ENCODE results near the gene C16orf95.

The C16orf95 gene

DNA sequence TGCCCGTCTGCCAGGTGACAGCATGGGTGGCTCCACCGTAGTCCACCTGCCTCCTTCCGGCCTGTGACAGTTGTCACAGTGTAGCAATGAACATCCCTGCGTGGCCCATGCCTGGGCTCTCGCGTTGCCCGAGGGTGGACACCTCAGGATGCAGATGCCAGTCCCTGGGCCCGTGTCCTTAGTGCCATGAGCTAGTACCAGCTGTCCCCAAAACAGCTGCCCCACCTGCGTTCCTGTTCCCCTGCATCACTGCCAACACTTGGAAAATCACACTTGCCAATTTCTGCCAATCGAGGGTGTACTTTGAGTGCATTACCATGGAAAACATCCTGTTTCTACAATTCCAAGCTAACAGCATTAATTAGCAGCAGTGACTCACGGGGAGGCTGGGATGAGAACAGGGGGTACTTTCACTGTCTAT is 9.0 kb upstream of the C16orf95 start:
- H3K27me3 Mint-ChIP-seq (ENCODE audit: low read depth): no peaks in the 10 kb centered on the region
- H3K36me3 Mint-ChIP-seq (ENCODE audit: low read depth): peaks cover 10% of the 10 kb centered on the region
- no peak overlapping the region for H3K27ac Mint-ChIP-seq
- TF ChIP-seq CTCF (IDR thresholded peaks at IDR 0.05; ENCODE audit: unreplicated experiment in 3 of 3): no peak
- H3K4me1 Mint-ChIP-seq: no peaks in the 10 kb centered on the region
- no peak overlapping the region for H3K4me3 Mint-ChIP-seq
- no peaks in the 10 kb centered on the region for H3K9me3 Mint-ChIP-seq

DNA sequence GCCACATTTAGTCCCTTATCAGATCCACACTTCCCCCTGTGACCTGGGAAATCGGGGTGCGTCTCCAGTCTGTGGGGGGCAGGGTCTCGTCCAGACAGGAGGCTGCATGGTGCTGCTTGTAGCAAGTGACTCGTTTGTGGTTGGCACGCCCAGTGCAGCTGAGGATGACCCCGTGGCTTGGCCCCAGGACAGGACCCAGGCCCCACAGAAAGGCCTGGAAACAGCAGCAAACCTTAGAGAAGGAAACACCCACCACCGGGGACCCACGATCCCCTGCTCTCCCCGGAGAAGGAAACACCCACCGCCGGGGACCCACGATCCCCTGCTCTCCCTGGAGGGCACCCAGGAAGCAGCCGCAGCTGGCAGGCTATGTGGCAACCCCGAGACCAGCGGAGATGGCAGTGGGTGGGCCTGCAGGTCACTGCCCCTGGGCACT is 8.2 kb upstream of the C16orf95 start:
- TF ChIP-seq CTCF (IDR thresholded peaks at IDR 0.05; ENCODE audit: unreplicated experiment in 3 of 3): no peak
- H3K36me3 Mint-ChIP-seq (ENCODE audit: low read depth): peaks cover 3% of the 10 kb centered on the region
- H3K4me3 Mint-ChIP-seq: no peak overlapping the region
- H3K27ac Mint-ChIP-seq: no peak overlapping the region
- H3K9me3 Mint-ChIP-seq: no peaks in the 10 kb centered on the region
- H3K4me1 Mint-ChIP-seq: no peaks in the 10 kb centered on the region
- H3K27me3 Mint-ChIP-seq (ENCODE audit: low read depth): no peaks in the 10 kb centered on the region

DNA sequence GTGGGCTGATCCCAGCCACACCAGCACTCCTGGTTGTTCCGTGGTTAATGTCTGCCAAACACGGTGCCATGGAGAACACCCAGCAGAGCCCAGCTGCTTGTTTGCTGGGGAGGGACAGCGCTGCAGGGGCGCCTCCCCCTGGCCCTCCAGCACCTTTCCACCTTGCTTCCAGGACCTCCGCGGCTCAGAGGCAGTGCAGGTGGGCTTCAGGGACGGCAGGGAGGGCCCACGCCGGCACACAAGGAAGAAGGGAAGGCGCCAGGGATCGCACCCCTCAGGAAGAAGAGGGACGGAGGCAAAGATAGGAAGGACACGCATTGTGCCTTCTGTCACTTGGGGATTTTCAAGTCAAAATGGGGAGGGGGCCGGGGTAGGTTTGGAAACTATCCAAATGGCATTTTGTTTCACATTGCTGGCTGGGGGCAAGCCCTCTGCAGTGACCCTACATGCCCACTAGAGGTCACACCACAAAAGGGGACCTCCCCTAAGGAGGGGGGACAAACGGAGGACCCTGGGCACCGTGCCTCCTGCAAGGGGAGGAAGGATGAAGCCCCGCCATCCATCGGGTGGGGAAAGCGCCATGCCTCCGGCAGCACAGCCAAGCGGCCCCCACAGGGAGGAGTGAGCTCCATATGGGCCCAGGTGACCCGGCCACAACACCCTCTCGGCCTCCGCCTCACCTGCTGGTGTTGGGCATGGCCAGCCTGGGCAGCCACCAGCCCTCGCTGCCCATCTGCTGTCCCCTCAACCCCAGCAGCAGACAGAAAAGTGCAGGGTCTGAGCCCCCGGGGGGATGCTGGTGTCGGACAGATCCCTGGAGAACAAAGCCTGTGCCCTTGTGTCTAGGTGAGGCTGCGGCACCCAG is 7.5 kb upstream of the C16orf95 start:
- peak; percentile 71 to 83 (median 73) for TF ChIP-seq CTCF (IDR thresholded peaks at IDR 0.05; ENCODE audit: unreplicated experiment in 3 of 3)

DNA sequence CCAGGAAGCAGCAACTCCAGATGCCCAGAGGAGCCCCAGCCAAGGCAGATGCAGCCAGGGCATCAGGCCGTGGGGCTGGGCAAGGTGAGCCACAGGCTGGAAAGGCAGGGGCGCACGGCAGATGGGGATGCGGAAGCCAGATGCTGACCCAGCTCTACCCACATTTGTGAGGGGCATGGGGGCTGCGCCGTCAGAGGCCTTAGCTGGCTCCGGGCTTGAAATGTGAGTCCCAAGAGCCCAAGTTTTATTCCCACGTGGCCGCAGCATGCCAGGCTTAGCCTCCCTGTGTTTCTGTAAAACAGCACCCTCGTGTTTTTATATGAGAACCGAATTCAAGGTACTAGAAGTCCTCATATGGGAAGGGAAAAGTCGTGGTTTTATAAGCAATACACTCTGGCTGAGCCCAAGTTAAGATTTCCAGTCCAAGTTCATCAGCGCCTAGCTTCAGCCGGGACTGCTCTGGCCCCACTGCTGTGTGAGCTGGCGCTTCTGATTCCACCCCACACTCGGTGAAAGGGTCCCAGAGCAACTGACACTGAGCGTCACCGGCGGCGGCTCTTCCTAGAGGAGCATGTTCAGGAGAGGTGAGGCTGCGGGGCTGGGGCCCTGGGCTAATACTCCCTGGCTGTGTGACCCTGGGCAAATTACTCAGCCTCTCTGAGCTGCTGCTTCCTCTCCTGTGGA is 6.7 kb upstream of the C16orf95 start:
- no peaks in the 10 kb centered on the region for H3K36me3 Mint-ChIP-seq (ENCODE audit: low read depth)
- no peaks in the 10 kb centered on the region for H3K4me1 Mint-ChIP-seq
- H3K9me3 Mint-ChIP-seq: no peaks in the 10 kb centered on the region
- H3K27me3 Mint-ChIP-seq (ENCODE audit: low read depth): no peaks in the 10 kb centered on the region
- no peak overlapping the region for H3K4me3 Mint-ChIP-seq
- H3K27ac Mint-ChIP-seq: no peak overlapping the region
- no peak for TF ChIP-seq CTCF (IDR thresholded peaks at IDR 0.05; ENCODE audit: unreplicated experiment in 3 of 3)

More for the DNA sequence above, 7.5 kb upstream of the C16orf95 start:
- no peaks in the 10 kb centered on the region for H3K27me3 Mint-ChIP-seq (ENCODE audit: low read depth)
- H3K9me3 Mint-ChIP-seq: no peaks in the 10 kb centered on the region
- H3K4me1 Mint-ChIP-seq: no peaks in the 10 kb centered on the region
- no peaks in the 10 kb centered on the region for H3K36me3 Mint-ChIP-seq (ENCODE audit: low read depth)
- H3K4me3 Mint-ChIP-seq: no peak overlapping the region
- no peak overlapping the region for H3K27ac Mint-ChIP-seq

GRCh38 chr16:87322833-87323726 is 5.9 kb upstream of the C16orf95 start:
- Mint-ChIP-seq H3K4me3 (no peak overlapping the region), H3K9me3 (no peaks in the 10 kb centered on the region), H3K36me3 (ENCODE audit: low read depth) (no peaks in the 10 kb centered on the region), H3K4me1 (peaks cover 7% of the 10 kb centered on the region), H3K27me3 (ENCODE audit: low read depth) (no peaks in the 10 kb centered on the region), H3K27ac (no peak overlapping the region)
- TF ChIP-seq CTCF (IDR thresholded peaks at IDR 0.05; ENCODE audit: unreplicated experiment in 3 of 3): no peak

Measured in nephron (organoid).